BE2C (cell line): Measurements from ENCODE around the gene KMO.

ENCODE experiments used
- DNase-seq: peaks from one replicate; pipeline ENCODE4 v3.0.0-alpha.2; 2020
- H3K27me3 ChIP-seq: fragments of 250-450 bp; sonication (Bioruptor Pico); 2 replicates; pipeline ENCODE4 v1.5.1; 2020; ENCODE audit warnings: mild to moderate bottlenecking
- H3K36me3 ChIP-seq: fragments of 250-450 bp; sonication (Bioruptor Pico); 2 replicates; pipeline ENCODE4 v1.5.1; 2020; ENCODE audit warnings: mild to moderate bottlenecking
- H3K4me1 ChIP-seq: fragments of 250-450 bp; sonication (Bioruptor Pico); 2 replicates; pipeline ENCODE4 v1.5.1; 2020
- H3K4me3 ChIP-seq: 2 replicates; pipeline ENCODE4 v1.5.1; 2011; ENCODE audit warnings: low read depth, low read length
- H3K9me3 ChIP-seq: fragments of 250-450 bp; sonication (Bioruptor Pico); 2 replicates; pipeline ENCODE4 v1.5.1; 2020
- TF ChIP-seq, protein P1 (sequence below): IDR thresholded peaks from 2 replicates; pipeline ENCODE4 v1.5.1; 2012; ENCODE audit warnings: mild to moderate bottlenecking, low read depth, low read length

Gene KMO

DNA sequence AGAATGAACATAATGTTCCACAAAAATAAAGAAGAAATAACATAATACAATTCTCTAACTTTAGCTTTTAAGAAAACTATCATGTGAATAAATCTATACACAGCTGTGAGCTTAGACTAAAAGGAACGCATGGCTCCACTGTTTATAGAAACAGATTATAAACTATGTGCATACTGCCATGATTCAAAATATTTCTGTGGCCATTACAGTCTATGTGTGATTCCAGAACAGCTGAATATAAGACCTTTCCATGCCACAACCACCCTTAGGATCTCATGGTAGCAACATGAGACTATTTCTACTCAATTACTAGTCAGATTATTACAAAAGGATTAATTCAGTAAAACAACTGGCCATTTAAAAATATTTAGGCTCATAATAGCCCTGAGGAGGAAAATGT is 104.1 kb downstream of the KMO start:
- no peak overlapping the region for H3K4me3 ChIP-seq
- no peaks in the 10 kb centered on the region for H3K4me1 ChIP-seq
- no peaks in the 10 kb centered on the region for H3K27me3 ChIP-seq
- no peaks in the 10 kb centered on the region for H3K9me3 ChIP-seq
- TF ChIP-seq, protein P1, sequence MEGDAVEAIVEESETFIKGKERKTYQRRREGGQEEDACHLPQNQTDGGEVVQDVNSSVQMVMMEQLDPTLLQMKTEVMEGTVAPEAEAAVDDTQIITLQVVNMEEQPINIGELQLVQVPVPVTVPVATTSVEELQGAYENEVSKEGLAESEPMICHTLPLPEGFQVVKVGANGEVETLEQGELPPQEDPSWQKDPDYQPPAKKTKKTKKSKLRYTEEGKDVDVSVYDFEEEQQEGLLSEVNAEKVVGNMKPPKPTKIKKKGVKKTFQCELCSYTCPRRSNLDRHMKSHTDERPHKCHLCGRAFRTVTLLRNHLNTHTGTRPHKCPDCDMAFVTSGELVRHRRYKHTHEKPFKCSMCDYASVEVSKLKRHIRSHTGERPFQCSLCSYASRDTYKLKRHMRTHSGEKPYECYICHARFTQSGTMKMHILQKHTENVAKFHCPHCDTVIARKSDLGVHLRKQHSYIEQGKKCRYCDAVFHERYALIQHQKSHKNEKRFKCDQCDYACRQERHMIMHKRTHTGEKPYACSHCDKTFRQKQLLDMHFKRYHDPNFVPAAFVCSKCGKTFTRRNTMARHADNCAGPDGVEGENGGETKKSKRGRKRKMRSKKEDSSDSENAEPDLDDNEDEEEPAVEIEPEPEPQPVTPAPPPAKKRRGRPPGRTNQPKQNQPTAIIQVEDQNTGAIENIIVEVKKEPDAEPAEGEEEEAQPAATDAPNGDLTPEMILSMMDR, result no peak
- peaks cover 11% of the 10 kb centered on the region for H3K36me3 ChIP-seq
- no peak for DNase-seq

DNA sequence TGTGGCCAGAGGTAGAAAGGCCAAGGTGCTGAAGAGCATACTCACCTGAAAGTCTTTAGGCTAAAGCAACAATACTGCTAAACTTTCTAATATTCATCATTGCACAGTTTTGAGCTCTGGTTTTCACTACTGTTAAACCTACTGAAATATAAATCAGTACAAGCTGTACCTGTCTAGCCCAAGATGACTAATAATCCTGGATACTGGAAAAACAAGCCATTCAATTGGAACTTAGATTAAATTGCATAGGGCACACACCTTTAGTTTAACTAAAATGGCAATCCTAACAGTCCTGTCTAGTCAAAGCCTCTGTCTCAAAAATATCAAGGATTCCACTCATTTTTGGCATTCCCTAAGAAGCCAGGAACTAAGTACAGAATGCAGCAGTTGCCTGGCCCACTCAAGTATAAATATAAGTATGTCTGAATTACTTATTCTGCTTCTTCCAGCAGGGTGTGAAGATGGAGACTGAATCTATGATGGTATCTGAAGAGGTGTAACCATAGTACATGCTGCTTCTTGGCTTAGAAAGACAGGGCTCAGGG is 104.9 kb downstream of the KMO start:
- DNase-seq, result no peak
- Histone ChIP-seq H3K36me3 (peaks cover 11% of the 10 kb centered on the region), H3K4me1 (no peaks in the 10 kb centered on the region), H3K9me3 (no peaks in the 10 kb centered on the region), H3K27me3 (no peaks in the 10 kb centered on the region), H3K4me3 (no peak overlapping the region)
- TF ChIP-seq, protein P1, result no peak

DNA sequence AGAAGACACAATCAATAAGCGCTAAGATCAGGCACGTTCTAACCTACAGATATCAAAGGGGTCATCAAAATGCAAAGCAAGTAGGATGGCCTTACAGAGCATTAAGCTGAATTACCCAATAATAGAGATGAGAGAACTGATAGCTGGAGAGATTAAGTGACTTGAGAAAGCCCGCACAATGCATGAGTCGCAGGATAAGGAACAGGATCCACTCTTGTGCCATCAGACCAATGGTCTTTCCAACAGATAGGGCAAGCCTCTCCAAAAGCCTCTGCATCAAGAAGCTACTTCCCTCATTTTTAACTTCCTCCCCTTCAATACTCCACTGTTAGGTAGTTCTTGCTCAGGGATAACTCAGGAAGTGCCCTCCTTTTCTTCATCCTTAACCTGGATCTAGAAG is 105.4 kb downstream of the KMO start:
- DNase-seq, result no peak

DNA sequence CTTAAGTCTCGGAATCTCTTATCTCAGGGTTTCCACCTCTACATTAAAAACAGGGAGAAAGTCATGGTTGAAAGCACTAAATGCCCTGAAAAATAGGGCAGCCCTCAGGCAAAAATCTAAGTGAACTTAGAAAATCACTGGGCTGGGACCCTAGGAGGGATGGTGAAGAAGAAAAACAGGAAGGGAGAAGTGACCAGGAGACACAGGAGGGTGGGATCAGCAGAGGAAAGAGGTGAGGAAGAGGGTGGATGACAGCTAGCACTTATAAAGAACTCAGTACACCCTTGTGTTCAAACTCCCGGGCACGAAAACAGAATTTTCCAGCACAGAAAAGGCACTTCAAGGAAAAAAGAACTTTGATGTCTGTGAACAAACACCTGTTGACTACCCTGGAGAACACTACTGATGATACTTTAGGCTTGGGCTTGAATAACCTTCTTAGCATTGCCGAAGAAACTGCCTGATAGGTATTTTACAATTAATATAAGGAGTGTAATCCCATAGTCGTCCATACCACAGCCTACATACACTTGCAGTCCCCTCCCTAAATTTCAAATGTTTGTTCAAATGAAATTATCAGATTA is 106.0 kb downstream of the KMO start:
- Histone ChIP-seq H3K36me3 (peaks cover 11% of the 10 kb centered on the region), H3K4me3 (peak overlapping the region; percentile 7), H3K9me3 (no peaks in the 10 kb centered on the region), H3K27me3 (no peaks in the 10 kb centered on the region), H3K4me1 (no peaks in the 10 kb centered on the region)
- TF ChIP-seq, protein P1, result no peak
- DNase-seq, result no peak

More for the DNA sequence above, 105.4 kb downstream of the KMO start:
- no peak overlapping the region for H3K4me3 ChIP-seq
- H3K4me1 ChIP-seq, result no peaks in the 10 kb centered on the region
- H3K9me3 ChIP-seq, result no peaks in the 10 kb centered on the region
- TF ChIP-seq, protein P1, result no peak
- H3K27me3 ChIP-seq, result no peaks in the 10 kb centered on the region
- H3K36me3 ChIP-seq, result peaks cover 11% of the 10 kb centered on the region

DNA sequence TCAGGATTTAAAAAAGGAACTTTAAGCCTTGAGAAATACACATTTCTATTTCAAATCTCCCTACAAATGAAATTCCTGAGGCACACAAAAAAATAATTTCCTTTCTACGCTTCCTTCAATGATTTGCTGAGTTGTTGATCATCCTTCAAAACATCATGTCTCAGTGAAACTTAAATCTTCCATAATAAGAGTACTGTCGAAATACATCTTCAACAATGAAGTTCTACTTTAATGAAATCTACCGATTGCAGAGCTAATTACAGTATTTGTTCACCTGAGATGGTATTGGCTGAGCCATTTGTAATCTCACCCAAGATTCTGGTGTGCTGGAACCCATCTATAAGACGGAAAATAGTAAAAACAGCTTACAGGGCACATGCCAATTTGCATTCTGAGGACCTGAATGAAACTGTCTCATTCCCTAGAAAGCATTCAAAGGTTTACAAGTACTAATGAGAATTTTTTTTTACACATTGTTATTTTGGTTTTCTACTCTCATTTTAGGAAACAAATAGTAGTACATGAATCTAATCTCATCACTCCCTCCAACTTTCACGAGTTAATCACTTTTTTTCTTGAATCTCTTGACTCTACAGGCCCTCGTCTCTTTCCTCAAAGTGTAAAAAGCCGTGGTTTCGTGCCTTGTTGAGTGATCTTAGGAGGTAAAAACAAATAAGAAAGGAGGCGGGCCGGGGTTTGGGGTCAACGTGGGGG is 106.9 kb downstream of the KMO start:
- no peaks in the 10 kb centered on the region for H3K27me3 ChIP-seq
- H3K36me3 ChIP-seq, result peaks cover 11% of the 10 kb centered on the region
- peak overlapping the region; percentile 93 for H3K4me3 ChIP-seq
- H3K4me1 ChIP-seq, result no peaks in the 10 kb centered on the region
- no peaks in the 10 kb centered on the region for H3K9me3 ChIP-seq
- TF ChIP-seq, protein P1, result no peak
- DNase-seq, result no peak

DNA sequence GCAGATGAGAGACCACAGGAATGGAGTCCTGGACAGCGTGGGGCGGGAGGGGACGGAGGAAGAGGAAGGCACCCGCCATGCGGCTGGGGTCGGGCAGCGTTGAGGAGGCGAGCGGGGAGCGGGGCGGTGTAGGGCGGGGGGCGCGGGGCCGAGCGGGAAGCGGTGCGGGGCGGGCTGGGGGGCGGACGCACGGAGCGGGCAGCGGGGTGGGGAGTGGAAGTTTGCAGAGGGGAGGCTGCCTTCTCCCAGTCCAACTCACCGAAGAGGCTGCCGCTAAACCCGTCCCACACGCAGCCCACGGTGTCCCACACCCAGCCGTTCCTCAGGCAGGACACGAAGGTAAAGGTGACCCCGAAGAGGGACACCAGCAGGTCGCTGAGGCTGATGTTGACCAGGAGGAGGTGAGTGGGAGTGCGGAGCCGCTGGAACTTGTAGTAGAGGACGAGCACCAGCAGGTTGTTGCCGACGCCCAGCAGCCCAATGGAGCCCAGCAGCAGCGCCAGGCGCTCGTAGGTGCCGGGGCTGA is 107.5 kb downstream of the KMO start:
- H3K27me3 ChIP-seq, result no peaks in the 10 kb centered on the region
- no peaks in the 10 kb centered on the region for H3K4me1 ChIP-seq
- peak; percentile 34 for DNase-seq

More for the DNA sequence above, 107.5 kb downstream of the KMO start:
- Histone ChIP-seq H3K4me3 (peak overlapping the region; percentile 93), H3K36me3 (peaks cover 8% of the 10 kb centered on the region), H3K9me3 (no peaks in the 10 kb centered on the region)
- TF ChIP-seq, protein P1, result no peak
